Measurements from ENCODE around the gene CHST8. TPM values are rescaled to one million over a fixed set of nuclear protein-coding genes. Genes with fewer than 3 reads are reported as not detected.
A peak's percentile ranks its signal among the peaks of the same experiment; 100 is the strongest.

Gene CHST8
- total RNA-seq, 2 experiments from 2014 or later, result not detected

DNA sequence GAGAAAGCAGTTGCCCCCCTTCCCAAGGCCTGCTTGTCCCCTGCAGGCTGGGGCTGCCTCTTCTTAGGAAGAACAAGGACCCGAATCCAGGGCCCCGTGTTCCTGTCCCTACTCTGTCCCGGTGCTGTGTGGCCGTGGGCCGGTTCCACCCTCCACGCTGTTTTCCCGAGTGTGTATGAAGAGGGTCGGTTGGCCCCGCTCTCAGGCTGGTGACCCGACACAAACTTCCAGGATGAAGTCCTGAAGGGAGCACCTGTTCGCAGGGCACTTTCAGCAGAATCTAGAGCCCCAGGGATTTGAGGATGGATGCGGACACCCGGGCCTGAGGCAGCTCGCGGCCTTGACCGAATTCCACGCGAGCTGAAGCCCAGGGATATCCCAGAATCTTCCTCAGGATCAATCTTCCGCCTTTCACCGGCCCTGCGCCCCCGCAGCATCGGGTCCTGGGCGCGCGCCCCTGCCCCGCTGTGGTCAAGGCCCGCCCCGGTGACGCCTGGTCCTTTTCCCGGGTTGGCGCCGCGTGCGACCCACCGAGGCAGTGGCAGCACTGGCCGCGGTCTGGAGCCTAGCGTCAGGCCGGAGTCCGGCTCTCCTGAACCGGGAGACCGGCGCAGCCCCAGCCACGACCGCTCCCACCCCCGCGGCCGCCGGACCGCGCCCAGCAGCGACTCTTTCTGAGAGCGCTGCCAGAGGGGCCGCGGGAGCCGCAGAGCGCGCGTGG lies 528 bp upstream of the CHST8 start:
- H3K36me3 Mint-ChIP-seq (ENCODE audit: low read depth), result no peaks in the 10 kb centered on the region
- POLR2A ChIA-PET, result no interaction called here
- ATAC-seq, result no peak
- CTCF ChIA-PET, result no interaction called here
- no peak overlapping the region for H3K4me3 Mint-ChIP-seq
- no peaks in the 10 kb centered on the region for H3K4me1 Mint-ChIP-seq
- H3K27ac Mint-ChIP-seq, result no peak overlapping the region
- peaks cover 39% of the 10 kb centered on the region for H3K27me3 Mint-ChIP-seq
- intact Hi-C loops (cut with DNase I, micrococcal nuclease), result no loop called here
- no peak for DNase-seq
- H3K9me3 Mint-ChIP-seq (ENCODE audit: low read depth), result no peaks in the 10 kb centered on the region

DNA sequence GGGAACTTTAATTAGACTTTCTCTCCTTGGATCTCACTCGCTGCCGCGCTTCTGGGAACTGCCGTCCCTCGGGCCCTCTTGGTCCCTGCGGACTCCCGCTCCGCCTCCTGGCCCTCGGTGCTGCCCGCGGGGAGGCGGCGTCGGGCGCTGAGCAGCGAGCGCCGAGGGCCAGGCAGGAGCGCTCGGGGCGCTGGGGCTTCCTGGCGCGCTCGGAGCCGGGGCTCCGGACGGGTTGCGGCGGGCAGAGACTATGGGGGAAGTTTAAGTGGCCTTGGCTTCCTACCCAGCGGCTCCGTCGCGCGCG lies 704 bp downstream of the CHST8 start:
- ATAC-seq (no peak), DNase-seq (no peak)
- Mint-ChIP-seq H3K4me1 (no peaks in the 10 kb centered on the region), H3K4me3 (no peak overlapping the region), H3K9me3 (ENCODE audit: low read depth) (no peaks in the 10 kb centered on the region), H3K36me3 (ENCODE audit: low read depth) (no peaks in the 10 kb centered on the region), H3K27me3 (peaks cover 39% of the 10 kb centered on the region), H3K27ac (no peak overlapping the region)
- ChIA-PET POLR2A (no interaction called here), CTCF (interaction anchor here (0.7 kb wide), 1 partner anchor 31 kb away, joined by 3 read pairs; no protein-coding TSS in a partner anchor)
- intact Hi-C loops (cut with DNase I, micrococcal nuclease), result no loop called here

GRCh38 chr19:33622809-33623511 lies 1.2 kb downstream of the CHST8 start:
- intact Hi-C loops (cut with DNase I, micrococcal nuclease), result no loop called here
- H3K27ac Mint-ChIP-seq, result no peak overlapping the region
- peaks cover 39% of the 10 kb centered on the region for H3K27me3 Mint-ChIP-seq
- H3K4me1 Mint-ChIP-seq, result no peaks in the 10 kb centered on the region
- DNase-seq, result peak; percentile 7
- CTCF ChIA-PET, result interaction anchor here (0.7 kb wide), 1 partner anchor 30 kb away, joined by 3 read pairs; no protein-coding TSS in a partner anchor
- no peaks in the 10 kb centered on the region for H3K36me3 Mint-ChIP-seq (ENCODE audit: low read depth)
- POLR2A ChIA-PET, result no interaction called here
- no peak overlapping the region for H3K4me3 Mint-ChIP-seq
- no peak for ATAC-seq
- H3K9me3 Mint-ChIP-seq (ENCODE audit: low read depth), result no peaks in the 10 kb centered on the region

GRCh38 chr19:33624586-33624985 lies 2.8 kb downstream of the CHST8 start:
- H3K27me3 Mint-ChIP-seq, result peaks cover 40% of the 10 kb centered on the region
- CTCF ChIA-PET, result no interaction called here
- H3K4me3 Mint-ChIP-seq, result no peak overlapping the region
- no peak overlapping the region for H3K27ac Mint-ChIP-seq
- H3K9me3 Mint-ChIP-seq (ENCODE audit: low read depth), result no peaks in the 10 kb centered on the region
- no peak for ATAC-seq
- no peaks in the 10 kb centered on the region for H3K4me1 Mint-ChIP-seq
- no peak for DNase-seq
- POLR2A ChIA-PET, result no interaction called here
- intact Hi-C loops (cut with DNase I, micrococcal nuclease), result no loop called here
- no peaks in the 10 kb centered on the region for H3K36me3 Mint-ChIP-seq (ENCODE audit: low read depth)

DNA sequence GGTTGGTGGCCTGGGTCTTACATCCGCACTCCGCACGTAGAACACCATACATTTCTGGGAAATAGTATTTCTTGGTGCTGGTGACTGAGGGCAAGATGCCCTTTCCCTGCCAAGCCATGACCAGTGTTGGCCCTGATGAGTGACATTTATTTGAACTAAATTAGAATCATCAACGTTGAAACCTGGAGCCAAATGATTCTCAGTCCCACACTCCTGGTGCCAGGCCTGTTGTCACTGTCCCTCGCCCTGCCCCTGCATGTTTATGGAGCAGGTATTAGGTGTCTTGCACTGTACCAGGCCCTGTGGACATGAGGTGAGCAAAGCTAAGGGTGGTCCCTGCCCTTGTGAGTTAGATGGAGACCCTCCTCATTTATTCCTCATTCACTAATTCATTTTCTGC lies 5.8 kb downstream of the CHST8 start:
- no peak overlapping the region for H3K4me3 Mint-ChIP-seq
- POLR2A ChIA-PET, result no interaction called here
- DNase-seq, result no peak
- H3K4me1 Mint-ChIP-seq, result no peaks in the 10 kb centered on the region
- ATAC-seq, result no peak
- H3K27me3 Mint-ChIP-seq, result peaks cover 25% of the 10 kb centered on the region
- no peak overlapping the region for H3K27ac Mint-ChIP-seq
- H3K36me3 Mint-ChIP-seq (ENCODE audit: low read depth), result no peaks in the 10 kb centered on the region
- no peaks in the 10 kb centered on the region for H3K9me3 Mint-ChIP-seq (ENCODE audit: low read depth)
- intact Hi-C loops (cut with DNase I, micrococcal nuclease), result no loop called here
- CTCF ChIA-PET, result no interaction called here

DNA sequence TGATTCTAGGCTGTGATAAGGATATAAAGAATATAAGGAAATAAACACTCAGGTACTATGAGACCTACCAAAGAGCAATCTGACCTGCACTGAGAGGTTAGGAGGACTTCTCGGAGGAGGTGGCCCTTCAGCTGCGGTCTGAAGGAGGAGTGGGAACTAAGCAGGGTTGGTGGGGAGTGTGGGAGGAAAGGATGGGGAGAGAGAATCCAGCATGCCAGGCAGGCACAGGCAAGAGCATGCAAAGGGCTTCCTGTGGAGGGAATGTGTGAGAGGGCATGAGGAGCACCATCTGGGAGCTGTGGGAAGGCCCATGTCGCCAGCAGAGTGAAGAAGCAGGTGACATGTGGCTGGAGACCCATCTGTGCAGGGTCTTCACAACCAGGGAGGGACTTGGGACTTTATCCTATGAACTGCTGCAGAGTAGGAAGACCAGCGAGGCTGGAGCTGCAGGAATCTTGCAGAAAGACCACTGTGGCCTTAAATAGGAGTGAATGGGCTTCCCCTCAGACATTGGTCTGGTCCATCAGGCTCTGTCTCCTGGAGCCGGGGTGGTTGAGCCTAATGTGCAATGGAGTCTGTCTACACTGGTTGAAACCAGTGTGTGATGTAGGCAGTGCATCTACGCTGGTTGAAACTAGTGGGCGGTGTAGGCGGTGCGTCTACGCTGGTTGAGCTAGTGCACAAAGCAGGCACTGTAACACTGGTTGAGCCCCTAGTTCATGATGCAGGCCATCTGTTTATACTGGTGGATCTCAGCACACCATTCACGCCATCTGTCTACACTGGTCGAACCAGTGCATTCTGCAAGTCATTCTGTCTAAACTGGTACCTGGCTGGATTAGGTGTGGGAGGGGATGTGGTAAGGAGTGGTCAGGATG lies 6.4 kb downstream of the CHST8 start:
- Mint-ChIP-seq H3K4me1 (no peaks in the 10 kb centered on the region), H3K36me3 (ENCODE audit: low read depth) (no peaks in the 10 kb centered on the region), H3K4me3 (no peak overlapping the region), H3K27me3 (peaks cover 22% of the 10 kb centered on the region), H3K27ac (no peak overlapping the region), H3K9me3 (ENCODE audit: low read depth) (no peaks in the 10 kb centered on the region)
- POLR2A ChIA-PET, result no interaction called here
- no peak for ATAC-seq
- intact Hi-C loops (cut with DNase I, micrococcal nuclease), result no loop called here
- no peak for DNase-seq
- CTCF ChIA-PET, result no interaction called here

DNA sequence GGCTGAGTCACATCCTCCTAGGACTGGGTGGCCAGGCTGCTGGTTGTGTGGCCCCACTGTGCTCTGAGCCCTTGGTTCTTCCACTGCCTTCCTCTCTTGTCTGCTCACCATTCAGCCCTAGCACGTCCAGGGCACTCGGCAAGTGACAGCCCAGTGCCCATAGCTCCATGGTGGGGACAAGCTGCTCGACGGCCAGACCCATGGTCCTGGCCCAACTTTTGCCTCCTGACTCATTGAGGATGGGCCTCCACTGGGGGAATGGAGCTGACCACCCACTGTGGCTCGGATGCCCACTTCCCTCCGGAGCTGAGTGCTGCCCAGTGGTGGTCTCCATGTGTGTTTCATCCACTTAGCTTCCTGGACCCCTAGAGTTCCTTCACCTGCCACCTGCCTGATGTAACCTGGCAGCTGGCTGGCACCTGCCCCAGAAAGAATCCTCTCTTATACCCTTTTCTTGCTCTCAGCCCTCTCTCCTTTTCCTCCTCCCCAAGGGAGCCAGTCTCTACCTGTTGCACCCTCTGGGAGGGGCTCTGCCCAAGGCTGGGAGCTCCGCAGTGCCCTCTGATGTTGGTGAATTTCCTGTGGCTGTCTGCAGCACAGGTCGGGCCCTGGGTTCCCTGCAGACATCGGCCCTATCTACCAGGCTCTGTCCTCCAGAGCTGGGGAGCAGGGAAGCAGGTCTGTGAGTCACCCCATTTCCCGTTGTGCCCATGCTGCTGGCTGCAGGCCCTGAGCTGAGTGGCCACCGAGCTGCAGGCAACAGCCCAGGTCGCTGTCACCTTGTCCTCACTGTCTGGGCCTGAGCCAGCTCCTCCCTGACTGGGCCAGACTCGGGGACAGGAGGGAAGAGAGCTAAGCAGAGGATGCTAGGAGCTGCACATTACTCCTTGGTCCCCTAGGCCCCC lies 7.4 kb downstream of the CHST8 start:
- Mint-ChIP-seq H3K36me3 (ENCODE audit: low read depth) (no peaks in the 10 kb centered on the region), H3K4me1 (no peaks in the 10 kb centered on the region), H3K27me3 (peaks cover 15% of the 10 kb centered on the region), H3K4me3 (no peak overlapping the region), H3K27ac (no peak overlapping the region), H3K9me3 (ENCODE audit: low read depth) (no peaks in the 10 kb centered on the region)
- ATAC-seq, result no peak
- CTCF ChIA-PET, result no interaction called here
- POLR2A ChIA-PET, result no interaction called here
- intact Hi-C loops (cut with DNase I, micrococcal nuclease), result no loop called here
- no peak for DNase-seq

- ChIA-PET CTCF (no interaction called here), POLR2A (no interaction called here)
- intact Hi-C loops (cut with DNase I, micrococcal nuclease), result no loop called here
- no peak for ATAC-seq
- Mint-ChIP-seq H3K36me3 (ENCODE audit: low read depth) (no peaks in the 10 kb centered on the region), H3K27ac (no peak overlapping the region), H3K9me3 (ENCODE audit: low read depth) (no peaks in the 10 kb centered on the region), H3K4me3 (no peak overlapping the region), H3K27me3 (peaks cover 9% of the 10 kb centered on the region), H3K4me1 (no peaks in the 10 kb centered on the region)
- no peak for DNase-seq
Measured at GRCh38 chr19:33629826-33630375, 8.1 kb downstream of the CHST8 start.

DNA sequence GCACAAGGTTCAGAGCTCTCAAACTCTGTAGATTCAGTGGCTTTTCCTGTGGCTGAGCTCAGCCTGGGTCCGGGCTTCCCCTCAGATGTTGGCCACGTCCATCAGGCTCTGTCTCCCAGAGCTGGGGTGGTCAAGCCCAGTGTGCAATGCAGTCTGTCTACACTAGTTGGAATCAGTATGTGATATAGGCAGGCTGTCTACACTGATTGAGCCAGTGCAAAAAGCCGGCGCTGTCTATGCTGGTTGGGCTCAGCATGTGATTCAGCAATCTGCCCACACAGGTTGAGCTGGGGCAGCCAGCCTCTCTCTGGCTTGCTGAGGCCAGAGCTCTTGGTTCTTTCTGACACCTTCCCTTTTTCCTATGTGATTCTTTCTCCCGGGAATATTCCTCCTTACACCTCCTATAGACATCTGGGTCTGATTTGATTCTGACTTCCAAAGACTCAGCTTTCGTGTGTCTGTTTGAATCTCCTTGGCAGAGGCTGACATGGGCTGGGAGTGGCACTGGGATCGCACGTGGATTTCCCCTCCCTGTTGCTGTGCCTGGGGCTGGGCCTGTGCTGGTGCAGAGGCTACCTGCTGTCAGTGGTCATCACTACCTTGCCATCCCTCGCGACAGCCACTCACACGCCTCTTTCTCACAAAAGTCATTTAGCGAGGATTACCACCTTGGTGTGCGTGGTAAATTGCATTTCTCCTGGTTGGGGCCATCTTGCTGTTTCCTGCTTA lies 9.3 kb downstream of the CHST8 start:
- H3K36me3 Mint-ChIP-seq (ENCODE audit: low read depth), result no peaks in the 10 kb centered on the region
- ChIA-PET POLR2A (no interaction called here), CTCF (no interaction called here)
- DNase-seq (no peak), ATAC-seq (no peak)
- no peaks in the 10 kb centered on the region for H3K9me3 Mint-ChIP-seq (ENCODE audit: low read depth)
- no peaks in the 10 kb centered on the region for H3K4me1 Mint-ChIP-seq
- peaks cover 7% of the 10 kb centered on the region for H3K27me3 Mint-ChIP-seq
- H3K27ac Mint-ChIP-seq, result no peak overlapping the region
- intact Hi-C loops (cut with DNase I, micrococcal nuclease), result no loop called here
- H3K4me3 Mint-ChIP-seq, result no peak overlapping the region

DNA sequence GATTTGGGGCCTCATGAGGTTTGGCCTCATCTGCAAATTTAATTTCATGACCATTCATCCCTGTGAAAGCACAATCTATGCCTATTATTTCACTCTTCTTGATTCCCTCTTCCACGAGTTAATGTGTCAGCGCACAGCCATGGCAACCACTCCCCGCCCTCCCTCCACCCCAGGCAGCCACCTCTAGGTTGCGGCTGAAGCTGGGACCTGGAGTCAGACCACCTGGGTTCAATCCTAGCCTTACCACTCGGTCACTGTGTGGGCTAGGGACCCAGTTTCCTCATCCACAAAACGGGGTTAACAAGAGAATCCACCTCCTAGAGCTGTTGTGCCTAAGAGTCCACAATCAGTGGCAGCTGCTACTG lies 9.8 kb downstream of the CHST8 start:
- intact Hi-C loops (cut with DNase I, micrococcal nuclease), result no loop called here
- no peak overlapping the region for H3K27ac Mint-ChIP-seq
- no peak overlapping the region for H3K4me3 Mint-ChIP-seq
- POLR2A ChIA-PET, result no interaction called here
- ATAC-seq (no peak), DNase-seq (no peak)
- H3K4me1 Mint-ChIP-seq, result no peaks in the 10 kb centered on the region
- CTCF ChIA-PET, result no interaction called here
- H3K27me3 Mint-ChIP-seq, result peaks cover 7% of the 10 kb centered on the region
- H3K36me3 Mint-ChIP-seq (ENCODE audit: low read depth), result no peaks in the 10 kb centered on the region
- H3K9me3 Mint-ChIP-seq (ENCODE audit: low read depth), result no peaks in the 10 kb centered on the region

Measured in activated CD4-positive, alpha-beta T cell treated with anti-CD3 and anti-CD28 coated beads for 36 hours (primary cell).